Spinal cord (tissue), 10 donors: ENCODE measurements around the gene LRPAP1. TPM values are rescaled to one million over a fixed set of nuclear protein-coding genes. Genes with fewer than 3 reads are reported as not detected.
"Not testable (repeated sequence)": the region's sequence is repeated elsewhere in the genome, so short reads cannot be mapped to it uniquely, and the experiment has no call there.

Source experiments
- DNase-seq, 6 donors: peaks; one replicate each; pipeline versions ENCODE4 v3.0.0 to v3.0.0-alpha.2; 2013 to 2015; ENCODE audit warnings: low spot score in 6 of 6, low read depth in 4 of 6
- H3K27ac ChIP-seq: one replicate; pipeline ENCODE4 v1.5.1; 2013; ENCODE audit warnings: low read depth, low read length, control low read depth
- H3K27me3 ChIP-seq: one replicate; pipeline ENCODE4 v1.6.1; 2013; ENCODE audit warnings: low read length; ENCODE audit not compliant: control insufficient read depth, insufficient read depth
- H3K36me3 ChIP-seq: one replicate; pipeline ENCODE4 v1.6.1; 2013; ENCODE audit warnings: low read length; ENCODE audit not compliant: control insufficient read depth, insufficient read depth
- H3K4me1 ChIP-seq: one replicate; pipeline ENCODE4 v1.6.1; 2013; ENCODE audit warnings: low read length; ENCODE audit not compliant: control insufficient read depth, insufficient read depth
- H3K4me3 ChIP-seq: one replicate; pipeline ENCODE4 v1.5.1; 2013; ENCODE audit warnings: low read depth, low read length, control low read depth
- H3K9me3 ChIP-seq: one replicate; pipeline ENCODE4 v1.6.1; 2013; ENCODE audit warnings: low read length; ENCODE audit not compliant: control insufficient read depth, insufficient read depth
- WGBS: methylation state at CpG from one replicate; pipeline ENCODE4 v1.1.5; 2013; ENCODE audit warnings: missing lambda C conversion rate; ENCODE audit not compliant: insufficient coverage; 5-methylcytosine and 5-hydroxymethylcytosine counted together
- long read RNA-seq, 4 donors: transcript quantifications; one replicate each; lab custom pipeline, GENCODE V29; 2026
- polyA plus RNA-seq, 2 donors: library from polyadenylated mRNA; unstranded; fragments of 120-200 nt; gene quantifications; one replicate each; pipeline ENCODE4 v1.2.1, GENCODE V29; 2013; ENCODE audit not compliant: insufficient read length in 2 of 2
- total RNA-seq, 2 donors: library from RNA; depleted of rRNA in 1 of 2; stranded (reverse); fragments of 120-200 nt in 1 of 2; fragments of >200 nt in 1 of 2; gene quantifications; one replicate each; pipeline versions ENCODE4 v1.2.3 to v1.2.4, GENCODE V29; 2013 to 2014
- donor health status: healthy.

Gene LRPAP1
- total RNA-seq = 100 to 1,000 TPM in 1 of 2 donors, 10 to 100 TPM in 1; 47.1 to 201 TPM
- 100 to 1,000 TPM; 138 to 140 TPM for polyA plus RNA-seq
- long read RNA-seq, donor 1, full-length matches to known transcripts = 64 of 64 reads
- long read RNA-seq, donor 1, partial matches to known transcripts = 0 of 64 reads
- long read RNA-seq, donor 1, other reads (novel, unspliced or antisense) = 0 of 64 reads
- long read RNA-seq, donor 2, full-length matches to known transcripts = 22 of 22 reads
- long read RNA-seq, donor 2, partial matches to known transcripts = 0 of 22 reads
- long read RNA-seq, donor 2, other reads (novel, unspliced or antisense) = 0 of 22 reads
- long read RNA-seq, donor 3, full-length matches to known transcripts = 29 of 29 reads
- long read RNA-seq, donor 3, partial matches to known transcripts = 0 of 29 reads
- long read RNA-seq, donor 3, other reads (novel, unspliced or antisense) = 0 of 29 reads
- long read RNA-seq, donor 4, full-length matches to known transcripts = 80 of 87 reads
- long read RNA-seq, donor 4, partial matches to known transcripts = 7 of 87 reads
- long read RNA-seq, donor 4, other reads (novel, unspliced or antisense) = 0 of 87 reads

GRCh38 chr4:3531879-3532750 is at the start of gene LRPAP1:
Gene LRPAP1, minus strand, starts transcription at chr4:3532422. Its CDS starts 10 bp downstream, at chr4:3532412.
- H3K4me1 ChIP-seq = peaks cover 51% of the 10 kb centered on the region
- H3K27ac ChIP-seq = peak within 1 kb of the TSS; percentile 47
- no peaks in the 10 kb centered on the region for H3K27me3 ChIP-seq
- peaks cover 32% of the 10 kb centered on the region for H3K36me3 ChIP-seq
- H3K9me3 ChIP-seq = no peaks in the 10 kb centered on the region
- peak within 1 kb of the TSS; percentile 90 for H3K4me3 ChIP-seq
- DNase-seq = peak; percentile 89 to 98 (median 92)
- WGBS = under 1% methylated on average over 79 of the region's 84 CpGs

- WGBS = 83% methylated on average over 11 of the region's 15 CpGs
- H3K4me1 ChIP-seq = not testable (repeated sequence)
Measured at GRCh38 chr4:3581334-3582090, 49.3 kb upstream of the LRPAP1 start.

GRCh38 chr4:3580859-3581258 is 48.6 kb upstream of the LRPAP1 start:
- not testable (repeated sequence) for H3K27me3 ChIP-seq, H3K36me3 ChIP-seq, DNase-seq, H3K4me3 ChIP-seq, H3K4me1 ChIP-seq, H3K27ac ChIP-seq, H3K9me3 ChIP-seq
- WGBS = 79% methylated on average over 6 of the region's 9 CpGs

More at GRCh38 chr4:3581334-3582090, 49.3 kb upstream of the LRPAP1 start:
- not testable (repeated sequence) for H3K4me3 ChIP-seq, H3K36me3 ChIP-seq, H3K9me3 ChIP-seq, DNase-seq, H3K27ac ChIP-seq, H3K27me3 ChIP-seq

- not testable (repeated sequence) for H3K9me3 ChIP-seq, H3K4me1 ChIP-seq, DNase-seq, H3K4me3 ChIP-seq, H3K36me3 ChIP-seq, H3K27me3 ChIP-seq, H3K27ac ChIP-seq
- 90% methylated on average over 2 of the region's 4 CpGs for WGBS
Measured at GRCh38 chr4:3578527-3579144, 46.4 kb upstream of the LRPAP1 start.

- not testable (repeated sequence) for DNase-seq
Measured at GRCh38 chr4:3578052-3578451, 45.8 kb upstream of the LRPAP1 start.

GRCh38 chr4:3577208-3577892 is 45.1 kb upstream of the LRPAP1 start:
- 66% methylated on average over 5 of the region's 11 CpGs for WGBS
- not testable (repeated sequence) for H3K4me3 ChIP-seq, H3K27ac ChIP-seq, DNase-seq, H3K9me3 ChIP-seq, H3K27me3 ChIP-seq, H3K36me3 ChIP-seq, H3K4me1 ChIP-seq

More at GRCh38 chr4:3578052-3578451, 45.8 kb upstream of the LRPAP1 start:
- WGBS = 89% methylated on average over 3 of the region's 3 CpGs
- not testable (repeated sequence) for H3K4me3 ChIP-seq, H3K4me1 ChIP-seq, H3K36me3 ChIP-seq, H3K27me3 ChIP-seq, H3K27ac ChIP-seq, H3K9me3 ChIP-seq

GRCh38 chr4:3576533-3577207 is 44.4 kb upstream of the LRPAP1 start:
- H3K9me3 ChIP-seq, H3K36me3 ChIP-seq, H3K27ac ChIP-seq, DNase-seq, H3K4me3 ChIP-seq, H3K27me3 ChIP-seq, H3K4me1 ChIP-seq: not testable (repeated sequence)
- 80% methylated on average over 15 of the region's 21 CpGs for whole genome bisulfite sequencing
